Endothelial cell of umbilical vein (primary cell): Measurements from ENCODE around the gene RNF150. TPM values are rescaled to one million over a fixed set of nuclear protein-coding genes. Genes with fewer than 3 reads are reported as not detected.

ENCODE experiments used
- BruUV-seq: library from RNA; stranded (reverse); fragments of 400-500 nt; replicated peaks from 2 replicates; lab custom pipeline; 2021; lab: Mats Ljungman, UMichigan
- CTCF ChIA-PET: fragments of 300-600, 350-600 bp; sonication (Branson Sonifier 250); formaldehyde crosslinking; loops from one replicate; lab custom pipeline; 2021; ENCODE audit warnings: antibody characterized with exemption, inconsistent platforms; lab: Charles Lee
- POLR2A ChIA-PET: fragments of 300-600, 350-600 bp; sonication (Branson Sonifier 250); formaldehyde crosslinking; loops from one replicate; lab custom pipeline; 2021; ENCODE audit warnings: antibody characterized with exemption, inconsistent platforms; lab: Charles Lee
- DNase-seq: peaks from one replicate; pipeline ENCODE4 v3.0.0-alpha.2; 2011; ENCODE audit warnings: low read depth, low spot score
- FAIRE-seq: peaks from 2 replicates; lab custom pipeline; 2011; peaks lifted over from hg19 to GRCh38; lab: Jason Lieb, UNC
- H2AFZ ChIP-seq: 2 replicates; pipeline ENCODE4 v1.6.0; 2012; ENCODE audit warnings: low read depth, low read length, control low read depth, inconsistent platforms
- H3K27ac ChIP-seq: 2 replicates; pipeline ENCODE4 v1.5.1; 2011; ENCODE audit warnings: low read depth, mild to moderate bottlenecking, control low read depth, low read length, moderate library complexity; ENCODE audit not compliant: insufficient read depth
- H3K27me3 ChIP-seq, 2 experiments: 2 replicates each; pipeline versions ENCODE4 v1.6.0 to v1.6.1; 2011; ENCODE audit warnings: low read length in 2 of 2, mixed read lengths in 1 of 2; ENCODE audit not compliant: control insufficient read depth in 2 of 2, insufficient read depth in 2 of 2
- H3K36me3 ChIP-seq, 2 experiments: 2 replicates in 1 of 2; 3 replicates in 1 of 2; pipeline ENCODE4 v1.5.1; 2011; ENCODE audit warnings: low read length in 2 of 2, mild to moderate bottlenecking in 1 of 2, moderate library complexity in 1 of 2; ENCODE audit not compliant: control insufficient read depth in 2 of 2, insufficient read depth in 2 of 2; ENCODE audit errors: extremely low read depth in 1 of 2
- H3K4me1 ChIP-seq: 3 replicates; pipeline ENCODE4 v1.5.1; 2011; ENCODE audit warnings: mild to moderate bottlenecking, low read length; ENCODE audit not compliant: control insufficient read depth, insufficient read depth; ENCODE audit errors: extremely low read depth
- H3K4me2 ChIP-seq: 2 replicates; pipeline ENCODE4 v1.6.1; 2011; ENCODE audit warnings: low read length, control low read depth, mixed read lengths; ENCODE audit not compliant: insufficient read depth
- H3K4me3 ChIP-seq, 3 experiments: fragments of 200-600 bp in 1 of 3; sonication (generic), shearing (Covaris generic) in 1 of 3; replicated peaks in 1 of 3; 2 replicates each; pipeline ENCODE4 v1.5.1; 2011 to 2016; ENCODE audit warnings: control low read depth in 3 of 3, low read length in 3 of 3, mild to moderate bottlenecking in 2 of 3, inconsistent platforms in 1 of 3, low read depth in 1 of 3, moderate library complexity in 1 of 3; ENCODE audit not compliant: insufficient read depth in 1 of 3
- H3K79me2 ChIP-seq: 2 replicates; pipeline ENCODE4 v1.6.0; 2012; ENCODE audit warnings: low read length, inconsistent platforms; ENCODE audit not compliant: control insufficient read depth, insufficient read depth
- H3K9ac ChIP-seq: replicated peaks from 2 replicates; pipeline ENCODE3; 2011; ENCODE audit warnings: low read length, control low read depth; ENCODE audit not compliant: insufficient read depth; ENCODE audit errors: extremely low read depth
- H3K9me1 ChIP-seq: replicated peaks from 3 replicates; pipeline ENCODE4 v1.6.0; 2011; ENCODE audit warnings: mild to moderate bottlenecking, low read length; ENCODE audit not compliant: control insufficient read depth, insufficient read depth; ENCODE audit errors: extremely low read depth
- H3K9me3 ChIP-seq: replicated peaks from 2 replicates; pipeline ENCODE4 v1.5.1; 2012; ENCODE audit warnings: low read length, inconsistent platforms; ENCODE audit not compliant: control insufficient read depth, insufficient read depth
- H4K20me1 ChIP-seq: replicated peaks from 2 replicates; pipeline ENCODE3; 2011; ENCODE audit warnings: mild to moderate bottlenecking, low read length; ENCODE audit not compliant: control insufficient read depth, insufficient read depth; ENCODE audit errors: extremely low read depth
- EZH2 ChIP-seq: IDR thresholded peaks from 2 replicates; pipeline ENCODE4 v1.6.1; 2012; ENCODE audit warnings: borderline replicate concordance, low read depth, mild to moderate bottlenecking, moderate library complexity, low read length, inconsistent platforms; ENCODE audit not compliant: severe bottlenecking
- FOS ChIP-seq: IDR thresholded peaks from 2 replicates; pipeline ENCODE4 v1.6.1; 2011; ENCODE audit warnings: mild to moderate bottlenecking, low read length, moderate library complexity, borderline replicate concordance; ENCODE audit not compliant: insufficient read depth
- GATA2 ChIP-seq: IDR thresholded peaks from 2 replicates; pipeline ENCODE4 v1.7.0; 2011; ENCODE audit warnings: low read depth, mild to moderate bottlenecking, moderate library complexity, mixed read lengths, low read length; ENCODE audit not compliant: insufficient read length, insufficient read depth
- JUN ChIP-seq: IDR thresholded peaks from 2 replicates; pipeline ENCODE4 v1.6.1; 2011; ENCODE audit warnings: borderline replicate concordance, low read depth; ENCODE audit not compliant: insufficient read length, insufficient read depth
- MAX ChIP-seq: IDR thresholded peaks from 2 replicates; pipeline ENCODE4 v1.6.1; 2011; ENCODE audit not compliant: insufficient read depth, insufficient read length
- MYC ChIP-seq: IDR thresholded peaks from one replicate; pipeline ENCODE4 v1.6.1; 2011; ENCODE audit warnings: mild to moderate bottlenecking, low read depth, low read length
- POLR2A ChIP-seq: IDR thresholded peaks from 2 replicates; pipeline ENCODE4 v1.6.1; 2012; ENCODE audit warnings: low read depth, mild to moderate bottlenecking, control low read depth, low read length
- POLR2AphosphoS5 ChIP-seq: IDR thresholded peaks from 2 replicates; pipeline ENCODE4 v1.6.1; 2012; ENCODE audit warnings: low read depth, mild to moderate bottlenecking, control low read depth, low read length, moderate library complexity; ENCODE audit not compliant: insufficient read depth
- dilution Hi-C: fragments of 300-500 bp; cut with MboI; formaldehyde crosslinking; loops from one replicate; pipeline ENCODE4 v1.15.0; 2019; ENCODE audit warnings: low sequenced_read_pairs; ENCODE audit not compliant: extremely low pct_ligation_motif_present
- intact Hi-C: fragments of 100-400 bp; cut with micrococcal nuclease; formaldehyde crosslinking; loops from one replicate; pipeline ENCODE4 v1.10.0; 2022
- polyA plus RNA-seq, 4 experiments: library from polyadenylated mRNA; depleted of rRNA in 3 of 4; stranded (reverse) in 3 of 4; unstranded in 1 of 4; fragments of >200 nt; gene quantifications; 2 replicates each; pipeline versions ENCODE4 v1.2.1 to v1.2.3, GENCODE V29; 2011 to 2012; ENCODE audit warnings: missing spikeins in 1 of 4
- total RNA-seq: library from RNA; stranded (reverse); gene quantifications from 2 replicates; pipeline ENCODE4 v1.2.3, GENCODE V29; 2021
- TF ChIP-seq, protein P1 (sequence below), 2 donors: IDR thresholded peaks; 1 replicate in 1 of 2; 2 replicates in 1 of 2; pipeline ENCODE4 v1.5.1; 2011; ENCODE audit warnings: low read length in 2 of 2, mild to moderate bottlenecking in 2 of 2, moderate library complexity in 2 of 2, control low read depth in 1 of 2, inconsistent platforms in 1 of 2, low read depth in 1 of 2; ENCODE audit not compliant: insufficient read depth in 1 of 2; ENCODE audit errors: extremely low read depth in 1 of 2

RNF150 gene
- total and polyA plus RNA-seq, 2 donors (not counting 3 experiments of a cell fraction or from before 2014, with no cell fraction given): 0.33 to 0.35 TPM

GRCh38 chr4:140888054-140888453 is 245.2 kb downstream of the RNF150 start:
- no peak overlapping the region for H3K9ac ChIP-seq
- no peak for FAIRE-seq
- H4K20me1 ChIP-seq: no peaks in the 10 kb centered on the region
- BruUV-seq: no TSS peak
- CTCF ChIA-PET: interaction anchor here (0.9 to 3.5 kb wide), 4 partner anchors 13 to 528 kb away, joined by 3 to 21 read pairs (median 5); partner anchors contain the start of gene RNF150
- no peak overlapping the region for H3K27ac ChIP-seq
- intact Hi-C loops: no loop called here
- peaks cover 8 to 14% of the 10 kb centered on the region in 2 experiments for H3K27me3 ChIP-seq
- POLR2A ChIA-PET: no interaction called here
- no peaks in the 10 kb centered on the region for H3K36me3 ChIP-seq
- dilution Hi-C loops: no loop called here
- TF ChIP-seq GATA2: no peak
- DNase-seq: no peak
- no peak overlapping the region for H3K4me3 ChIP-seq
- H3K4me1 ChIP-seq: no peaks in the 10 kb centered on the region
- no peaks in the 10 kb centered on the region for H3K9me3 ChIP-seq
- H3K4me2 ChIP-seq: no peak overlapping the region
- H3K9me1 ChIP-seq: no peaks in the 10 kb centered on the region
- H3K79me2 ChIP-seq: no peaks in the 10 kb centered on the region
- no peak overlapping the region for H2AFZ ChIP-seq

- ChIA-PET POLR2A (no interaction called here), CTCF (interaction anchor here (0.6 to 3.5 kb wide), 5 partner anchors 13 to 528 kb away, joined by 3 to 21 read pairs (median 6); partner anchors contain the start of gene RNF150)
- Histone ChIP-seq H3K9me1 (no peaks in the 10 kb centered on the region), H4K20me1 (no peaks in the 10 kb centered on the region), H3K4me2 (no peak overlapping the region), H3K4me1 (no peaks in the 10 kb centered on the region), H3K36me3 (no peaks in the 10 kb centered on the region), H2AFZ (no peak overlapping the region), H3K9ac (no peak overlapping the region), H3K79me2 (no peaks in the 10 kb centered on the region), H3K27me3 (peaks cover 11 to 14% of the 10 kb centered on the region in 2 experiments), H3K9me3 (no peaks in the 10 kb centered on the region), H3K4me3 (no peak overlapping the region), H3K27ac (no peak overlapping the region)
- FAIRE-seq: no peak
- no peak for TF ChIP-seq POLR2AphosphoS5
- TF ChIP-seq JUN: no peak
- no peak for TF ChIP-seq POLR2A
- no peak for TF ChIP-seq MYC
- no peak for TF ChIP-seq EZH2
- TF ChIP-seq, protein P1, sequence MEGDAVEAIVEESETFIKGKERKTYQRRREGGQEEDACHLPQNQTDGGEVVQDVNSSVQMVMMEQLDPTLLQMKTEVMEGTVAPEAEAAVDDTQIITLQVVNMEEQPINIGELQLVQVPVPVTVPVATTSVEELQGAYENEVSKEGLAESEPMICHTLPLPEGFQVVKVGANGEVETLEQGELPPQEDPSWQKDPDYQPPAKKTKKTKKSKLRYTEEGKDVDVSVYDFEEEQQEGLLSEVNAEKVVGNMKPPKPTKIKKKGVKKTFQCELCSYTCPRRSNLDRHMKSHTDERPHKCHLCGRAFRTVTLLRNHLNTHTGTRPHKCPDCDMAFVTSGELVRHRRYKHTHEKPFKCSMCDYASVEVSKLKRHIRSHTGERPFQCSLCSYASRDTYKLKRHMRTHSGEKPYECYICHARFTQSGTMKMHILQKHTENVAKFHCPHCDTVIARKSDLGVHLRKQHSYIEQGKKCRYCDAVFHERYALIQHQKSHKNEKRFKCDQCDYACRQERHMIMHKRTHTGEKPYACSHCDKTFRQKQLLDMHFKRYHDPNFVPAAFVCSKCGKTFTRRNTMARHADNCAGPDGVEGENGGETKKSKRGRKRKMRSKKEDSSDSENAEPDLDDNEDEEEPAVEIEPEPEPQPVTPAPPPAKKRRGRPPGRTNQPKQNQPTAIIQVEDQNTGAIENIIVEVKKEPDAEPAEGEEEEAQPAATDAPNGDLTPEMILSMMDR (IDR thresholded peaks at IDR 0.05; ENCODE audit: extremely low read depth in 1 of 2, insufficient read depth in 1 of 2, low read depth in 1 of 2, low read length in 2 of 2): no peak
- no peak for TF ChIP-seq FOS
- TF ChIP-seq MAX: no peak
- no peak for TF ChIP-seq GATA2
- dilution Hi-C loops (no loop called here), intact Hi-C loops (no loop called here)
- BruUV-seq: no TSS peak
- no peak for DNase-seq
Observed at GRCh38 chr4:140887467-140887866, 245.8 kb downstream of the RNF150 start.
